Panc1 (cell line): ENCODE measurements around the gene HEPACAM2.

ENCODE experiments used
- CTCF ChIP-seq: fragments of 450-650 bp; IDR thresholded peaks from 2 replicates; pipeline ENCODE4 v1.5.1; 2017; ENCODE audit warnings: mild to moderate bottlenecking
- POLR2AphosphoS5 ChIP-seq: IDR thresholded peaks from 2 replicates; pipeline ENCODE4 v1.6.1; 2012; ENCODE audit warnings: mild to moderate bottlenecking, low read depth, low read length, moderate library complexity
- REST ChIP-seq, 2 experiments: IDR thresholded peaks; 2 replicates each; pipeline ENCODE4 v1.6.1; 2011 to 2012; ENCODE audit warnings: low read depth in 2 of 2, control low read depth in 1 of 2, low read length in 1 of 2, mild to moderate bottlenecking in 1 of 2, moderate library complexity in 1 of 2; ENCODE audit not compliant: insufficient read depth in 1 of 2
- TCF7L2 ChIP-seq: IDR thresholded peaks from 2 replicates; pipeline ENCODE4 v1.6.1; 2011; ENCODE audit warnings: mild to moderate bottlenecking, low read depth, low read length, inconsistent platforms

DNA sequence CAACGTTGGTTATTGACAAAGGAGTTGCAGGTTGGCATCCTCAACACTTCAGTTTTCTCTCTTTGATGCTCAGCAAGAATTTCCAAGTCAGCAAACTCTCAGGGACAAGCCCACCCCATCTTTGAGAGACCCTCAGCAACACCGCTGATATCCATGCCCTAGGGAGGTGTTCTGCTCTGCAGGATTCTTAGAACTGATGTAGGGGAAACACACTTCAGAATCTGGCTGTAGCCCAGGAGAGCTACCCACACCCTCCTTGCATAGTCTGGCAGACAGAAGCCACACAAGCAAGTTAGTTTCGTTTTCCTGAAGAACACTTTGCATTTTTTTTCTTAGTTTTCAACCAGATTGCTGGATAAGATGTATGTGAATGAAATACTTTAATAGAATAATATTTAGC, 78.9 kb downstream of the HEPACAM2 start:
- TF ChIP-seq CTCF (no peak), POLR2AphosphoS5 (no peak), TCF7L2 (no peak), REST (IDR thresholded peaks at IDR 0.05; ENCODE audit: insufficient read depth in 1 of 2, low read depth in 2 of 2, low read length in 1 of 2) (no peak)
